SK-MEL-5 (cell line): ENCODE data around the gene MAGEA9. TPM values are rescaled to one million over a fixed set of nuclear protein-coding genes. Genes with fewer than 3 reads are reported as not detected.
"Not testable (repeated sequence)": the region's sequence is repeated elsewhere in the genome, so short reads cannot be mapped to it uniquely, and the experiment has no call there.

Experiments
- DNase-seq: peaks from one replicate; pipeline ENCODE4 v3.0.0-alpha.2; 2016; ENCODE audit warnings: low read depth, low spot score
- in situ Hi-C: cut with HindIII; loops from 2 replicates; pipeline ENCODE4 v1.10.0; 2016; ENCODE audit warnings: low sequenced_read_pairs, high pct_unique_total_duplicates, low pct_unique_long_range_greater_than_20kb
- small RNA-seq, 2 experiments: library from RNA; depleted of rRNA; stranded (forward); fragments of <200 nt; gene quantifications; one replicate each; pipeline ENCODE3, GENCODE V24; 2014
- total RNA-seq: library from RNA; depleted of rRNA; stranded (reverse); fragments of >200 nt; shearing (Covaris generic); gene quantifications from 2 replicates; pipeline ENCODE4 v1.2.3, GENCODE V29; 2014; rRNA removed

Gene MAGEA9
- total RNA-seq, 1 experiment from 2014 or later: not detected

GRCh38 chrX:149799938-149800337 is 18.2 kb downstream of the MAGEA9 start:
- DNase-seq: no peak
- in situ Hi-C loops: no loop called here

GRCh38 chrX:149803458-149804062 is 21.8 kb downstream of the MAGEA9 start:
- in situ Hi-C loops: no loop called here
- no peak for DNase-seq

- in situ Hi-C loops: no loop called here
These were observed 22.4 kb downstream of the MAGEA9 start for GRCh38 chrX:149804102-149804501.

GRCh38 chrX:149807747-149808458 is 26.2 kb downstream of the MAGEA9 start:
- in situ Hi-C loops: no loop called here

More at GRCh38 chrX:149804102-149804501, 22.4 kb downstream of the MAGEA9 start:
- DNase-seq: no peak

GRCh38 chrX:149818652-149819051 is 36.9 kb downstream of the MAGEA9 start:
- no peak for DNase-seq
- in situ Hi-C loops: no loop called here

More at GRCh38 chrX:149807747-149808458, 26.2 kb downstream of the MAGEA9 start:
- DNase-seq: no peak

GRCh38 chrX:149819371-149819770 is 37.6 kb downstream of the MAGEA9 start:
- in situ Hi-C loops: no loop called here
- DNase-seq: peak; percentile 76

- in situ Hi-C loops: no loop called here
- DNase-seq: peak; percentile 53
These were observed 43.7 kb downstream of the MAGEA9 start for GRCh38 chrX:149825424-149825823.

GRCh38 chrX:149827254-149827653 is 45.5 kb downstream of the MAGEA9 start:
- no peak for DNase-seq
- in situ Hi-C loops: no loop called here

GRCh38 chrX:149829751-149830191 is 48.0 kb downstream of the MAGEA9 start:
- no peak for DNase-seq
- in situ Hi-C loops: no loop called here

GRCh38 chrX:149830192-149830873 is 48.6 kb downstream of the MAGEA9 start:
- in situ Hi-C loops: no loop called here
- no peak for DNase-seq

GRCh38 chrX:149831473-149831872 is 49.7 kb downstream of the MAGEA9 start:
- in situ Hi-C loops: no loop called here
- DNase-seq: no peak

- in situ Hi-C loops, DNase-seq: not testable (repeated sequence)
These were observed 55.0 kb downstream of the MAGEA9 start for GRCh38 chrX:149836728-149837127.

GRCh38 chrX:149837167-149837566 is 55.4 kb downstream of the MAGEA9 start:
- in situ Hi-C loops: no loop called here
- no peak for DNase-seq

Small RNA genes within 50 kb of the gene (small RNA-seq; reads per million reads assigned to genes)
- gene AC244098.1 (0 reads per million in 2 experiments), gene AC244098.2 (0 reads per million in 2 experiments), gene AC244098.3 (0 reads per million in 2 experiments)

Other genes starting within 250 kb of the MAGEA9 start
- gene EOLA1, start 240.9 kb upstream of the MAGEA9 start, total RNA-seq: 19.4 and 20.9 TPM in 2 replicates
- gene HSFX3, start 232.0 kb upstream of the MAGEA9 start, total RNA-seq: not detected in 2 replicates
- 0.27 TPM in 1 of 2 replicates, not detected in the other for gene MAGEA9B, start 194.5 kb upstream of the MAGEA9 start, total RNA-seq
- not detected in 2 replicates for gene HSFX2, start 186.6 kb upstream of the MAGEA9 start, total RNA-seq
- 16.9 and 18.0 TPM in 2 replicates for gene TMEM185A, start 150.1 kb upstream of the MAGEA9 start, total RNA-seq
- 0.24 and 0.43 TPM in 2 replicates for gene MAGEA11, start 69.9 kb upstream of the MAGEA9 start, total RNA-seq
- gene HSFX1, start 7.9 kb upstream of the MAGEA9 start, total RNA-seq: 0.74 and 0.85 TPM in 2 replicates
- 0.13 TPM in 1 of 2 replicates, not detected in the other for gene MAGEA8, start 99.3 kb downstream of the MAGEA9 start, total RNA-seq
- not detected in 2 replicates for gene HSFX4, start 147.6 kb downstream of the MAGEA9 start, total RNA-seq
- gene EOLA2, start 156.6 kb downstream of the MAGEA9 start, total RNA-seq: 19.2 and 23.5 TPM in 2 replicates